NB4 (cell line): Measurements from ENCODE around the gene LOC101059915.
"Not testable (repeated sequence)": the region's sequence is repeated elsewhere in the genome, so short reads cannot be mapped to it uniquely, and the experiment has no call there.

Source experiments
- DNase-seq: peaks from one replicate; pipeline ENCODE4 v3.0.0; 2010; ENCODE audit warnings: low read depth
- H3K4me3 ChIP-seq: one replicate; pipeline ENCODE4 v1.5.1; 2011; ENCODE audit warnings: mild to moderate bottlenecking, low read depth, low read length, moderate library complexity
- CTCF ChIP-seq: IDR thresholded peaks from one replicate; pipeline ENCODE4 v1.5.1; 2012; ENCODE audit warnings: low read depth, low read length
- MAX ChIP-seq: IDR thresholded peaks from 2 replicates; pipeline ENCODE4 v1.6.1; 2011; ENCODE audit warnings: low read depth, low read length
- MYC ChIP-seq: IDR thresholded peaks from 2 replicates; pipeline ENCODE4 v1.6.1; 2011; ENCODE audit warnings: low read depth, low read length
- POLR2A ChIP-seq: IDR thresholded peaks from 2 replicates; pipeline ENCODE4 v1.6.1; 2011; ENCODE audit warnings: mild to moderate bottlenecking; ENCODE audit not compliant: insufficient read length; ENCODE audit errors: extremely low read depth

Gene LOC101059915

GRCh38 chrX:71634366-71634765, 33.0 kb upstream of the LOC101059915 start:
- TF ChIP-seq MAX (no peak), MYC (no peak), POLR2A (no peak), CTCF (no peak)
- no peak for DNase-seq
- H3K4me3 ChIP-seq, result no peak overlapping the region

- no peak for DNase-seq
- no peak for TF ChIP-seq MYC
- TF ChIP-seq MAX, result no peak
- no peak for TF ChIP-seq POLR2A
- TF ChIP-seq CTCF, result no peak
- H3K4me3 ChIP-seq, result no peak overlapping the region
Measured at GRCh38 chrX:71636438-71637252, 30.7 kb upstream of the LOC101059915 start.

- no peak for TF ChIP-seq POLR2A
- TF ChIP-seq MAX, result no peak
- no peak overlapping the region for H3K4me3 ChIP-seq
- no peak for DNase-seq
Measured at GRCh38 chrX:71637253-71637618, 30.1 kb upstream of the LOC101059915 start.

- DNase-seq, result no peak
- H3K4me3 ChIP-seq, result no peak overlapping the region
- TF ChIP-seq CTCF, result no peak
- TF ChIP-seq MAX, result no peak
- no peak for TF ChIP-seq POLR2A
- no peak for TF ChIP-seq MYC
Measured at GRCh38 chrX:71637848-71638247, 29.5 kb upstream of the LOC101059915 start.

- no peak for TF ChIP-seq POLR2A
- TF ChIP-seq MYC, result no peak
- no peak for TF ChIP-seq MAX
- no peak for TF ChIP-seq CTCF
- no peak overlapping the region for H3K4me3 ChIP-seq
- DNase-seq, result no peak
Measured at GRCh38 chrX:71638409-71638808, 28.9 kb upstream of the LOC101059915 start.

GRCh38 chrX:71640002-71640401, 27.3 kb upstream of the LOC101059915 start:
- no peak overlapping the region for H3K4me3 ChIP-seq
- DNase-seq, result no peak
- TF ChIP-seq POLR2A (no peak), CTCF (no peak)

GRCh38 chrX:71644406-71644805, 22.9 kb upstream of the LOC101059915 start:
- DNase-seq, H3K4me3 ChIP-seq: not testable (repeated sequence)
